ENCODE data around the gene COLQ.
"Not testable (repeated sequence)": the region's sequence is repeated elsewhere in the genome, so short reads cannot be mapped to it uniquely, and the experiment has no call there.

The COLQ gene

DNA sequence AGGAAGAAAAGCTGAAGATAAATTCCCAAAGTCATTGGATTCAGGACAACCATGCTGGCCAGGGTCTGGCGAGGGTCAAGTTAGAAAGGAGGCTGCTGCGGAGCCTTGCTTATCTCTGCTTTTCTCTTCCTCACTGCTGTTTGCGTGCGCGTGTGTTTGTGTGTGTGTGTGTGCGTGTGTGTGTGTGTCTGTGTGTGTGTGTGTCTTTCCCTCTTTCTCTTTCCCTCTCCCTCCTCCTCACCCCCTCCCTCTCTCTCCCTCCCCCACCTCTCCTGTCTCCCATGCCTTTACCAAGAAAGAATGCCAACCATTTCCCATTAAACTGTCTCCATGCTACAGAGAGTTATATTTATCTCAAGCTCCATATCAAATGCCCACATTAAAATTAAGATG, at the start of gene COLQ:
Gene COLQ, minus strand, starts transcription at position 134 of the 393 bp plus-strand sequence. Its CDS starts 81 bp downstream, at position 53.
- DNase-seq (ENCODE audit: low spot score), result no peak

DNA sequence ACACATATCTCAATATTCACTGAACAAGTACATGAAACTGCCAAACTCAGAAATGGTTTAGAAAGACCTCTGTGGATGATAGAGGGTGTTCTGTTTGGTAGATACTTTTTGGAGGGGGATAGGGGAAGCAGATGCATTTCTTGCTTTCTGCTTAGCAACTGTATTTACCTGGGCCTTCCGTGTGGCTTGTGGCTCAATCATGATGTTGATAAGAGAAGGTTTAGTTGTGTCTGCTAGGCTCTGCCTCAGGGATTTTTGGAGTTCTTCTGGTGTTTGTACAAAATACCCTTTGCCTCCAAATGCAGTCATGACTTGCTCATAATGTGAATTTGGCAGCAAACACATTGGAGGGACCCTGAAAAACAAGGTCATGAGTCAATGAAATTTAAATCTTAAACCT, 41.7 kb upstream of the COLQ start:
- DNase-seq (ENCODE audit: low spot score), result no peak

DNA sequence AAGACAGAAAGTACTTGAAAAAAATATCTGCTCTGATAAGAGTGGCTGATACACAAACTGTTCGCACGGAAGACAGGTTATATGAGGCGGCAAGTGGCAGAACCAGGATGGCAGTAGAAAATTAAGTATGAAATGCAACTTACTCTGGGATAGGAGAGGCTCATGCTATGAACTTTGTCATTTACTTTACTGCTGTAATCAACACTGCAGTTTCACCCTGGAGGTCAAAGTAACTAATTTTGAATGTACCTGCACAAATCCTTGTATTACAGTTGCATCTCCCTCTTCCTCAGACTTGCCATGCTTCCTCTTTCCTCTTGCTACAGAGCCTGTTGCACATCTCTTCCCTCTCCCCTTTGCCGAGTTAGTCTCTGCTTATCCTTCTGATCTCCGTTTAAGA, 41.1 kb upstream of the COLQ start:
- no peak for DNase-seq (ENCODE audit: low spot score)

DNA sequence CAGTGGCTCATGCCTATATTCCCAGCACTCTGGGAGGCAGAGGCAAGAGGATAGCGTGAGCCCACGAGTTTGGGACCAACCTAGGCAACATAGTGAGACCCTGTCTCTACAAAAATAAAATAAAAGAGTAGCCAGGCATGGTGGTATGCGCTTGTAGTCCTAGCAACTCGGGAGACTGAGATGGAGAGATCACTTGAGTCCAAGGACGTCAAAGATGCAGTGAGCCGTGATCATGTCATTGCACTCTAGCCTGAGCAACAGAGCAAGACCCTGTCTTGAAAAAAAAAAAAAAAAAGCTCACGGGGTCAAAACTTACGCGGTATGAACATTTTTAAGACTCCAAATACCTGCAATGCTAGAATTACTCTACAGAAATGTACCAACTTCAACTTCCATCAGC, 37.1 kb upstream of the COLQ start:
- no peak for DNase-seq (ENCODE audit: low spot score)

DNA sequence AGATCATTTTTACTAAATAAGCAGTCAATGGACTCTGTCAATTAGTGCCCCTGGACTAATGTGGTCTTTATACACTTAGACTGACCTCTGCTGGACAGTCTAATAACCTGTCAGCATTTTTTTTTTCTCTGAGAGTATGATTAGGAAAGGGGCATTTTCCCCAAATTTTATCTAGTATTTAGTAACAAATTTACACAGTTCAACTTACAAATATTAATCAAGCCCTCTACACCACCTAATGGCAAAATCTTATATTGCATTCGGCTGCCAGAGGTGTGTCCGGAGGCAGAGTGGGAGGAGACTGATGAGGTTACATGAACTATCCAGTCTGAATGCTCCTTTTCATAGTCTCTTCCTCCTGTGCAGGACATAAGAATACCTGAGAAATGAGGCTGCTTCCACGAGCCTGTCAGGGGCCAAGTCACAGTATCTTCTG, 36.0 kb upstream of the COLQ start:
- peak; percentile 32 for DNase-seq (ENCODE audit: low spot score)

DNA sequence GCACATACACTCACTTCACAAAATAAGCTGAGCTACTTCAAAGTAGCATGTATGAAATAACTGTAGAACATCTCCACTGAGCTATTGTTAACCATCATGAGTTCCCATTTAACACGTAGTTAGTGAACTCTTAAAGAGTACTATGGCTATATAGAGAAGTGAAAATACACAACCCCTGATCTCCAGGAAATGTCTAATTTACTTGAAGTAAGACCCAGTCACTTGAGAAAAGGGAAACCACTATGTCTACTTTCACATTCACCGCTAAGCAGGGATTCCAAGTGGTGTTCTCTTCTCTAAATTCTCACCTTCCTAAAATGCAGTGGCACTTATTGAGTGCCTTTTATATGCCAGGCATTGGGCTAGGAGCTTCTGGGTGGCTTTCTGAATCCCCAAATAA, 35.0 kb upstream of the COLQ start:
- no peak for DNase-seq (ENCODE audit: low spot score)

DNA sequence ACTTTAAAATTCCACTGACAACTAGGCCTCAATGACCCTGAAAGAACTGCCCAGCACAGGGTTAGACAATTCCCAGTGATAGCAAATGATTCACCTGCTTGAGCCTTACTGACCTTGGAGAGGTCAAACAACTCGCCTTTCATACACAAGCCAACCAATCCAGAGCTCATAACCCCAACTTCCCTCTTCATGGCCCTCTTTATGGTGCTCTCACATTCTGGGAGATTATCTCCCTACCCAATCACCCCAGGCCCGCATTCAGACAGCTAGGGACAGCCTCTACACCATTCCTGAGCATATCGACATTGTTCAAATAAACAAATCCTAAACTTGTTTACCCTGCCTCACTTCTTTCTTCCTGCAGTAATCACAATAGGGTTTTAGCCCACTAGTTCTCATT, 32.2 kb upstream of the COLQ start:
- no peak for DNase-seq (ENCODE audit: low spot score)

DNA sequence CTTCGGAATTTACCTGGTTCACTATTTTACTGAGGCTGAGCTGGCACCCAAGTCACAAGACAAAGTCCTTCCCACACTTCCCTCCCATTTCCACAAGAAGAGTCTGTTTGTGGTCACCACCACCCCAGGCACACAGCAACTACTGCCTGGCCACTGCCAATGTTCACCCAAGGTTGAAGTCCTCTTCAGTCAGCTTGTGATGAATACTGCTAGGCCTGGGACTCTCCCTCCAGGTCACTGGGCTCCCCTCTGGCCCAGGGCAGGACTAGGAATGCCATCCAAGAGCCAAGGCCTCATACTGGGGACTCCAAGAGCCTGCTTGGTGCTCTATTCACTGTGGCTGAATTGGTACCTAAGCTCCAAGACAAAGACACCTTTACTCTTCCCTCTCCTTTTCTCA, 30.4 kb upstream of the COLQ start:
- no peak for DNase-seq (ENCODE audit: low spot score)

DNA sequence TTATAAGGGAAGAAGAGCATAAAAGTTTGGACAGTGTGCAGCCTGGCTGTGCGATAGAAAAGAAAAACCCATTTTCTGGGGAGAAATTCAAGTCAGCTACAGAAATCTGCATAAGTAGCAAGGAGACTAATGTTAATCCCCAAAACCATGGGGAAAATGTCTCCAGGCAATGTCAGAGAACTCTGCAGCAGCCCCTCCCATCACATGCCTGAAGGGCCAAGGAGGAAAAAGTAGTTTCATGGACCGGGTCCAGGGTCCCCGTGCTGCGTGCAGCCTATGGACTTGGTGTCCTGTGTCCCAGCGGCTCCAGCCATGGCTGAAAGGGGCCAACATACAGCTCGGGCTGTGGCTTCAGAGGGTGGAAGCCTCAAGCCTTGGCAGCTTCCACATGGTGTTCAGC, 28.3 kb upstream of the COLQ start:
- no peak for DNase-seq (ENCODE audit: low spot score)

DNA sequence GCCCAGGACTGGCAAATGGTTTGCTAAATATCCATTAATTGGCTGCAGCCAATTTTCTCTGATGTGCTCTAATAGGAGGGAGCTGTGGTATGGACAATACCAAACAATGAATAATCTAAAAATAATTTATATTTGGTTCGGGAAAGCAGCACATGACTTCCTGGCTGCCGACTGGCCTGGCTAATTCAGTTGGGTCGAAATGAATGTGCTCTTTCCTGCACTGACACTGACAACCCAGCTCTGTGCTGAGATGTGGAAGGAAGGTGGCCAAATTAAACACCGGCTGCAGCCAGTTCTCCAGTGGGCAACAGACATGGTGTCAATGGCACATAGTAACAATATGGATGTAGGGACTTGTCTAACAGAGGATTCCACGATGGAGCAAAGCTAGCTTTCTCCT, 21.1 kb upstream of the COLQ start:
- no peak for DNase-seq (ENCODE audit: low spot score)

DNA sequence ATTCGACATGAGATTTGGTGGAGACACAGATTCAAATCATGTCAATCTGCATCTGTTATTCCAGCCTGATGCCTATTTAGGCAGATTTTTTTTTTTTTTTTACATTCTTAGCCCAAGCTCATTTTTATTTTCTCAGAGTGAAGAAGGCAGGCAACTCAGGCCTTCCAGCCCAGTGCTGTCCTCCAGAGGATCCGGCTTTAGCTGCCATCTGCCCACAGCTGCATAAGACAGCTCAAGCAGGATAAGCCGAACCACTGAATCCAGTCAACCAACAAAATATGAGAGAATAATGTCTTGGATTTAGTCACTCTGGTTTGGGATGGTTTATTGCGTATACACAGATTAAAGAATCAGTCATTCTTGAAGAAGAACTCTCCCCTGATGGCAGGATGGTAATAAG, 19.9 kb upstream of the COLQ start:
- no peak for DNase-seq (ENCODE audit: low spot score)

DNA sequence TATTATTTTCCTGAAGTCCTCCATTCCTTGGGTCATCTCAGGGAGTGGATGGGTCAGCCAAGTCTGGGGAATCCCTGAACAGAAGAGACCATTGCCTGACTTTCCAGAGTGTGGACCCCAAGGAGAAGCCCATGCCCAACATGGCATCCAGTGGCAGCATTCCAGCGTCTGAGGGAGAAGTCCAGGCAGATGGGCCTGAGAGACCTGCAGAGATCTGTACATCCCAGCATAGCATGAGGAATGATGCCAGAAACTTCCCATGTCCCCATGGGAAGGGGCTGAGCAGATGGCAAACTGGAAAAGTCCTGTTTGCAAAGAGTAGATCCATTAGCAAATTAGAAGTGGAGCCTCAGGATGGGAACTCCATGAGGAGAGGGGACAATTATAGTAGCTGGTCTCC, 17.6 kb upstream of the COLQ start:
- DNase-seq (ENCODE audit: low spot score), result no peak

DNA sequence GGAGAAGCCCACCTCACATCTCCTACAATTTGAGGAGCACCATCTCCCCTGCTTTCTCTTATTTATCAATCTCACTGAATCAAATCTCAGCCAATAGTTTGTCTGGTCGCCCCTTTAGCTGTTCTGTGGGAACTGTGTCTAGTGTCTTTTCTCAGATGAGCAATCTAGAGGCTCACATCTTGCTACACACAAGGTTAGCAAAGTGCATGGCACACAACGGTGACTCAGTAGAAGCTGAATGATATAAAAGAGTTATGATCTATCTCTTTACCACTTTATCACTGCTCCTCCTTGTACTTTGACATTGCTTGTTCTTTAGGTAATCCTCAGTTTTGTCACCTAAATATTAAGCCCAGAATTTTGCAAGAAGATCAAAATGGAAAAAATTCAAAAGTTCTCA, 16.8 kb upstream of the COLQ start:
- no peak for DNase-seq (ENCODE audit: low spot score)

DNA sequence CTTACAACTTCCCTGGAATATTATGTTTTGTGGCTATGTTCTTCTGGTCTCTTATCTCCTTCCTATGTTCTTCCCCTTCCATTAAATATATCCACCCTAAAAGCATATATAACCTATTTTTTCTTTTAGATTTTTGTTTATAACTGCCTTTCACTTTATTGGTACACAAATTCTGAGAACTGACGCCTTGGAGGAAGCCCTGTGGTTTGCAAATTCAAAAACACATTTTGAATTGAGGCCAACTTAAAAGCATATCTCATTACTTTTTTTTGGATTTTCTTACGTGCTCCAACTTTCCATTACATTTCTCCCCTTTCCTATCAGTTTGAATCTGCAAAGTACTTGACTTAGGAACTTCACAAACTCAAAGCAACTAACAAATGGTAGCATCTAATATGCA, 15.3 kb upstream of the COLQ start:
- no peak for DNase-seq (ENCODE audit: low spot score)

DNA sequence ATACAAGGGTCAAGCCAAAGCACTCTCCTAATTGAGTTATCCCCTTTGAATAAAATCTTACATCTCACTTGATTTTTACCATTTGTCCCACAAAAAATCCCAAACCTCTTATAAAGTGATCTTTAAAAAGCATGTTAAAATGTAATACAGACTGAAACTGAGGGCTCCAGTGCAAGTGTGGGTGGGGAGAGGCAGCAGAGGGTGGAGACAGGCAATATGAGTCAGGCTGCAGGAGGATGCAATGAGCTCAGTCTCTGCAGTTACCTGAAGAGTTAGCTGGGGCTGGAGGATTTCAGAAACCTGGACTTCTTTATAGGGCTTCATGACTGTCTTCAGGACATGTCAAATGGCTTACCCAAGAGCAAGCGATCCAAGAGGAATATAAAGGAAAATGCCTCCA, 14.2 kb upstream of the COLQ start:
- no peak for DNase-seq (ENCODE audit: low spot score)

DNA sequence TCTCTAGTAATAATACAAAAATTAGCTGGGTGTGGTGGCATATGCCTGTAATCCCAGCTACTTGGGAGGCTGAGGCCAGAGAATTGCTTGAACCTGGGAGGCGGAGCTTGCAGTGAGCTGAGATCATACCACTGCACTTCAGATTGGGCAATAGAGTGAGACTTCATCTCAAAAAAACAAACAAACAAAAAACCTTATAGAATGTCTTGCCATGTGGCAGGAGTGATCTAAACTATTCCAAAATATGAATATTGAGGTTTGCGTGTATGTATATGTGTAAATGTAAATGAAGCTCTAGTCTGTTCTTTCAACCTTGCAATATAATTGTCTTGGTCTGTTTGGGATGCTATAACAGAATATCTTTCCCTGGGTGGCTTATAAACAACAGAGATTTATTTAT, 11.1 kb upstream of the COLQ start:
- DNase-seq (ENCODE audit: low spot score), result not testable (repeated sequence)

DNA sequence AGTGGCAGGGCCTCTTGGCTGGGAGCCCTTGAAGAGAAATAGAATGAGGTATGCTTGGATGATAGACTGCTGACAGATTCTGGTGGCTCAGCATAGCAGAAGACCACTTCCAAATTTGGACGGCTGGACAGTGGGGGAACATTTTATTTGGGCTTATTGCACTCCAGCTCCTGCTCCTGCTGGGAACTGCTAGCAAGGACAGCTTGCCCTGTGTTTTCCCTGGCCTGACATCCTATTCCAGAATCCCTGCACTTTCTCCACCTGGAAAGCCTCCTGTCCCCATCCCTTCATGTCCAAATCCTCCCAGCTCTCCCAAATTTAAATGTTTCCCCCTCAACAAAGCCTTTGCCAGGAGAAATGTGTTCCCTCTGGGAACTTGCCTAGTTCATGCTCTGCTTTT, 9.8 kb upstream of the COLQ start:
- DNase-seq (ENCODE audit: low spot score), result no peak

DNA sequence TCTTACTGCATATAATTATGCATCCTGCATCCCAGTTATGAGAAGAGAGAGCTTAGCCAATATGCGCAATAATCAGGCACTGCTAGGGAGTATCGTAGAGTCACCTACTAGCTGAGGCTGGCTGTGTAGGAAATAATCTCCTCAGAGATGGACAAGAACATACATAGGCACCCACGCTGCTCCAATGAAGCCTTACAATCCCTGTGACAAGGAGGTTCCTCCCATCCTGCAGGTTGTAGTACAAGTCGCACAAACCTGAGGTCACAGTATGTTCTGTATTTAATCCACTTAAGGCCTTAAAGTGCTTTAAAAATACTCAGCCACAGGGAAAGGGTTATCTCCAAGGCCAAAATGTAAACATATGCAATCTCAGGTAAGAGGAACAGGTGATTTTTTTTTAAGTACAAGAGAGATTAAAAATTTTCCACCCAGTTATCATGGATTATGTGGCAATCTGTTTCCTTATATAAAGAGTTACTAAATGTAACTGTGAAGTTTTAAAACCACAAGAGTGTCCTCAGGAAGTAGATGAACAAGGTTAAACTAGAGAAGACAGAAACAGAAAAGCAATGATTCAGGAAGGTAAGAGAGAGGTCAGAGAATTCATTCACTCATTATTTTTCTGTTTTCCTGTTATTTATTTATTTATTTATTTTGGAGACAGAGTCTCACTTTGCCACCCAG, 7.5 kb upstream of the COLQ start:
- DNase-seq (ENCODE audit: low spot score), result no peak

DNA sequence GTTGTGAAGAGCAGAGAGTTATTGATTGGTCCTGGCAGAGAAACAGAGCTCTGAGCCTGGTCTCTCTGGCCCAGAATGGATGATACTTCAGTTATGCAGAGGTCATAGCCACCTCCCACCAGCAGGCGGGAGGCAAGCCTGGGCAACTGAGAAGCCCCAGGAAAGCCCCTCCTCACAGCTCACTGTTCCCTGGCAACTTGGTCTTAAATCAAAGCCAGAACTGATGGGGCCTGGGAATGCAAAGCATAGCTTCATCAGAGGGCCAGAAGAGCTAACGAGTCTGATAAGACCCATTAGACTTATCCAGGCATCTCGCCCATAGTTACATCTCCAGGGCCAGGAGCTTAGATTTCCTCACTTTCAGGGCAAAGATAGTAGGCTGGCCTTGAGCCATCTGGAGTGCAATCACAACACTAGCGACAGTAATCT, 5.5 kb upstream of the COLQ start:
- no peak for DNase-seq (ENCODE audit: low spot score)

DNA sequence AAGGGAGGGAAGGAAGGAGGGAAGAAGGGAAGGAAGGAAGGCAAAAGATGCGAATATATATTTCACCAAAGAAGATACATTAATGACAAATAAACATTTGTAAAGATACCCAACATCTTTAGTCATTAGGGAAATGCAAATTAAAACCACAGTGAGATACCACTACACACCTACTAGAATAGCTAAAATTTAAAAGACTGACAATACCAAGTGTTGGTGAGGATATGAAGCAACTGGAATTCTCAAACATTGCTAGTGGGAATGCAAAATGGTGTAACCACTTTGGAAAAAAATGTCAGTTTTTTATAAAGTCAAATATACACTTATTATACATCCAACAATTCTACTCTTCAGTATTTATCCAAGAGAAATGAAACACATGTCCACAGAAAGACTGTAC, 4.3 kb upstream of the COLQ start:
- no peak for DNase-seq (ENCODE audit: low spot score)

DNA sequence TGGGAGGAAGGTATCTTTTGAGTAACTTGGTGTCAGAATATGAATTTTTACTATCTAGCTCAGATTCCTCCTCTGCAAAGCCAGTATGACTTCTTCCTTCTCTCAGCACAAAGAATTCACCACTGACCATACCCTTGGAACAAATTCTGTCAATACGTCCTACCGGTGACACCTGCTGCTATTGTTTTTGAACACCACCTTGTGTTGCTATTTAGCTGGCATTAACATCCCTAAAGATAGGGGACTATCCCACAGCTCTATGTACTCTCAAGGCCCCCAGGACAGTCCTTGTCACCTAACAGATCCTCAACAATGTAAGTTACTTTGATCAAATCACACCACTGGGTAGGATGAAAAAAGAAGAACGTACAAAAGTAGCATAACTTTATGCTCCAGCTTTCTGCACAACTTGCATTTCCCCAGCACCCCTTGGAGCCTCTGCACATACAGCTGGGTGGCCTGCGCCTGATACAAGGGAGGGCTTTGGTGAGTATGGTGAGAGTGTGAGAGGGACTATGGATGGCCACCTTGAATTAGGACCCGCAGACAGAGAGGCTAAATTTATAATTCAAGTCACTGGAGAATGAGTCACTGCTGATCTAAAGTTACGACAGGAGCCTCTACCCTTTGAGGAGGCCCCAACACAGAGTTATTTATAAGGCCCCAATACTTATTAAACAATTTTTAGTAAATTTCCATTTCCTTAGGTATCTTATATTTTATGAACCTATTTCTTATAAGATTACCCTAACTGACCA, 2.3 kb upstream of the COLQ start:
- no peak for DNase-seq (ENCODE audit: low spot score)

DNA sequence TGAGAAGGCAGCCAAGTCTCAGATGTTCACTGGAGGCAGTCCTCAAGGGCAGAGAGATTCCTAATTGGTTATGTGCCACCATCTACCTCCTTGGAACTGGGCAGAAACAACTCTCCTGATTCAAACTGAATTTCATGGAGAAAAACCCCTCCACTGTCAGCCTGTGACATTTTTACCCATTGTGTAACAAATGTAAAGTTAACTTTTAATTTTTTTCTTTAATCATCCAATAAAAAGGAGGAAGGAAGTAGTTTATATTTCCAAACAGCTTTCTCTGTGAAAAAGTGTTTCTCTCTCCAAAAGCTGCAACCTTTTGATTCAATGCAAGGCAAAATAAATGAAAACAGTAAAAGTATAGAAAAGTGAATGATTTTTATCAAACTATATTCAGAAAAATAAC, 510 bp upstream of the COLQ start:
- no peak for DNase-seq (ENCODE audit: low spot score)

DNA sequence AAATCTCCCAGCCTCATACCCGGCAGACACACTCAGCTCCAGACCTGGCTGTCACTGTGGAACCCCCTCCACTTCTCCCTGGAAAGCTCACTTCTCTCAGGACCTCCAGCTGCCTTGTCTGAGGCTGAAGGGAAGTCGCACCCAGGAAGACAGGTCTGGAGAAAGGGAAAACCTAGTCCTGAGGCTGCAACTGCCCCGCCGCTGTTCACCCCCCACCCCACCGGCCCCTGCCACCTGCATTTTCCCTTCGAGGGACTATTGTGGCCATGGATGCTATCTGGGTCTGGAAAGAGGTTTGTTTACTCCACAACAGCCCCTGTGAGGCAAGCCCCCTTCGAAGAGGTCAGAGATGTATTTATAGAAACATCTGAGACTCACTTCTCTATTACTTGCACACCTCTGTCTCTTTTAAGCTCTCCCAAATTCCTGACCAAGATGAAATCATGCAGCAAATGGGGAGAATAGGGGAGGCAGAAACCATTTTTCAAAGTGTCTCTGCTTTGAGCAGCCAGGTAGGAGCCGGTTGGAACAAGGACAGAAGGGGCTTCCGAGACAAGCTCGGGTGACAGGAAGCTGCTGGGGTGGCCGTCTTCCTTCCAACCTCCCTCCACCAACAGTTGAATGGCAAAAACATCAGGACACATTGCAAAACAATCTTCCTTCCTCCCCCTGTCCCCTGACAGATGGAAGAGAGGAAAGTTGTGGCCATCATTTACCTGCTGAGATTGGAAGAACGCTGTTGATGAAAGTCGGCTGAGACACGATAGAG, 518 bp downstream of the COLQ start:
- DNase-seq (ENCODE audit: low spot score), result no peak
